Measurements from ENCODE around the gene PPIB. TPM values are rescaled to one million over a fixed set of nuclear protein-coding genes. Genes with fewer than 3 reads are reported as not detected.

PPIB gene
- total RNA-seq (100 to 1,000 TPM; 154 to 155 TPM), polyA plus RNA-seq (100 to 1,000 TPM; 431 to 581 (median 521) TPM), total RNA-seq (110 to 305 (median 173) reads per million in 6 experiments)

GRCh38 chr15:64162869-64163658 is at the start of gene PPIB:
Gene PPIB, minus strand, starts transcription at chr15:64163022. Its CDS starts 36 bp downstream, at chr15:64162986.
- peak within 1 kb of the TSS; percentile 83 to 99 (median 89) for H3K4me3 Mint-ChIP-seq
- H3K36me3 Mint-ChIP-seq, result peaks cover 6 to 28% (median 9%) of the 10 kb centered on the region in 3 donors
- ATAC-seq (peak; percentile 94 to 95), DNase-seq (peak; percentile 89 to 97 (median 94))
- no peaks in the 10 kb centered on the region for H3K9me3 Mint-ChIP-seq
- peak within 1 kb of the TSS; percentile 90 to 99 (median 94) for H3K27ac Mint-ChIP-seq
- H3K4me1 Mint-ChIP-seq, result peaks cover 21 to 49% (median 40%) of the 10 kb centered on the region in 4 donors
- POLR2A ChIA-PET, result interaction anchor here (0.5 to 3.8 kb wide), 19 partner anchors 9 to 1354 kb away, joined by 3 to 38 read pairs (median 4); partner anchors contain the start of genes CIAO2A, DPP8, SNX1 and SNX22
- H3K27me3 Mint-ChIP-seq, result no peaks in the 10 kb centered on the region

GRCh38 chr15:64211696-64212095 is 48.9 kb upstream of the PPIB start:
- Mint-ChIP-seq H3K27me3 (no peaks in the 10 kb centered on the region), H3K27ac (no peak overlapping the region), H3K36me3 (peaks cover 0 to 46% (median 16%) of the 10 kb centered on the region in 3 donors), H3K4me1 (peaks cover 0 to 2% (median 0%) of the 10 kb centered on the region in 4 donors), H3K4me3 (no peak overlapping the region), H3K9me3 (no peaks in the 10 kb centered on the region)
- no peak for ATAC-seq
- no peak for DNase-seq
- POLR2A ChIA-PET, result no interaction called here

- Mint-ChIP-seq H3K4me3 (no peak overlapping the region), H3K4me1 (peaks cover 0 to 2% (median 0%) of the 10 kb centered on the region in 4 donors), H3K9me3 (no peaks in the 10 kb centered on the region), H3K27ac (peak overlapping the region in 2 of 10 donors; percentile 15 to 55), H3K27me3 (no peaks in the 10 kb centered on the region), H3K36me3 (peaks cover 0 to 40% (median 14%) of the 10 kb centered on the region in 3 donors)
- DNase-seq (no peak), ATAC-seq (no peak)
- POLR2A ChIA-PET, result no interaction called here
Observed at GRCh38 chr15:64210371-64210770, 47.5 kb upstream of the PPIB start.

- Mint-ChIP-seq H3K27ac (peak overlapping the region in 1 of 10 donors; percentile 15), H3K9me3 (no peaks in the 10 kb centered on the region), H3K4me3 (no peak overlapping the region), H3K36me3 (peaks cover 0 to 43% (median 14%) of the 10 kb centered on the region in 3 donors), H3K4me1 (peaks cover 0 to 2% (median 0%) of the 10 kb centered on the region in 4 donors), H3K27me3 (no peaks in the 10 kb centered on the region)
- no peak for ATAC-seq
- peak in 2 of 10 donors; percentile 8 to 9 for DNase-seq
- POLR2A ChIA-PET, result no interaction called here
Observed at GRCh38 chr15:64209680-64210334, 47.0 kb upstream of the PPIB start.

- POLR2A ChIA-PET, result interaction anchor here (0.5 kb wide), 1 partner anchor 780 kb away, joined by 4 read pairs; no protein-coding TSS in a partner anchor
- Mint-ChIP-seq H3K27ac (peak overlapping the region in 1 of 10 donors; percentile 47), H3K9me3 (no peaks in the 10 kb centered on the region), H3K27me3 (no peaks in the 10 kb centered on the region), H3K4me1 (peaks cover 0 to 2% (median 0%) of the 10 kb centered on the region in 4 donors), H3K4me3 (no peak overlapping the region), H3K36me3 (peaks cover 0 to 61% (median 22%) of the 10 kb centered on the region in 3 donors)
- ATAC-seq (no peak), DNase-seq (no peak)
Observed at GRCh38 chr15:64205202-64205601, 42.4 kb upstream of the PPIB start.

GRCh38 chr15:64197425-64197824 is 34.6 kb upstream of the PPIB start:
- ATAC-seq (no peak), DNase-seq (no peak)
- Mint-ChIP-seq H3K4me3 (no peak overlapping the region), H3K9me3 (no peaks in the 10 kb centered on the region), H3K27ac (no peak overlapping the region), H3K36me3 (peaks cover 0 to 77% (median 16%) of the 10 kb centered on the region in 3 donors), H3K27me3 (no peaks in the 10 kb centered on the region), H3K4me1 (no peaks in the 10 kb centered on the region)
- POLR2A ChIA-PET, result interaction anchor here (0.6 kb wide), 2 partner anchors 27 to 1390 kb away, joined by 3 read pairs; no protein-coding TSS in a partner anchor

- ATAC-seq (no peak), DNase-seq (no peak)
- peaks cover 4 to 62% (median 12%) of the 10 kb centered on the region in 3 donors for H3K36me3 Mint-ChIP-seq
- H3K27me3 Mint-ChIP-seq, result no peaks in the 10 kb centered on the region
- POLR2A ChIA-PET, result interaction anchor here (0.7 kb wide), 1 partner anchor 172 kb away, joined by 4 read pairs; no protein-coding TSS in a partner anchor
- no peaks in the 10 kb centered on the region for H3K9me3 Mint-ChIP-seq
- H3K27ac Mint-ChIP-seq, result no peak overlapping the region
- no peaks in the 10 kb centered on the region for H3K4me1 Mint-ChIP-seq
- H3K4me3 Mint-ChIP-seq, result no peak overlapping the region
Observed at GRCh38 chr15:64193971-64194370, 31.1 kb upstream of the PPIB start.

- Mint-ChIP-seq H3K4me1 (no peaks in the 10 kb centered on the region), H3K36me3 (peaks cover 4 to 62% (median 14%) of the 10 kb centered on the region in 3 donors), H3K27ac (no peak overlapping the region), H3K27me3 (no peaks in the 10 kb centered on the region), H3K9me3 (no peaks in the 10 kb centered on the region), H3K4me3 (no peak overlapping the region)
- DNase-seq (no peak), ATAC-seq (no peak)
- POLR2A ChIA-PET, result no interaction called here
Observed at GRCh38 chr15:64191971-64192830, 29.4 kb upstream of the PPIB start.

- no peak overlapping the region for H3K4me3 Mint-ChIP-seq
- POLR2A ChIA-PET, result interaction anchor here (0.5 kb wide), 1 partner anchor 232 kb away, joined by 3 read pairs; no protein-coding TSS in a partner anchor
- no peaks in the 10 kb centered on the region for H3K9me3 Mint-ChIP-seq
- DNase-seq, result no peak
- peaks cover 10 to 49% (median 19%) of the 10 kb centered on the region in 3 donors for H3K36me3 Mint-ChIP-seq
- ATAC-seq, result no peak
- no peak overlapping the region for H3K27ac Mint-ChIP-seq
- no peaks in the 10 kb centered on the region for H3K4me1 Mint-ChIP-seq
- no peaks in the 10 kb centered on the region for H3K27me3 Mint-ChIP-seq
Observed at GRCh38 chr15:64187396-64188191, 24.8 kb upstream of the PPIB start.

GRCh38 chr15:64185146-64185911 is 22.5 kb upstream of the PPIB start:
- POLR2A ChIA-PET, result no interaction called here
- Mint-ChIP-seq H3K4me3 (no peak overlapping the region), H3K36me3 (peaks cover 10 to 62% (median 19%) of the 10 kb centered on the region in 3 donors), H3K27ac (no peak overlapping the region), H3K9me3 (no peaks in the 10 kb centered on the region), H3K4me1 (peaks cover 0 to 6% (median 0%) of the 10 kb centered on the region in 4 donors), H3K27me3 (no peaks in the 10 kb centered on the region)
- ATAC-seq (no peak), DNase-seq (no peak)

GRCh38 chr15:64182859-64183370 is 20.1 kb upstream of the PPIB start:
- Mint-ChIP-seq H3K4me3 (no peak overlapping the region), H3K27me3 (no peaks in the 10 kb centered on the region), H3K36me3 (peaks cover 7 to 57% (median 24%) of the 10 kb centered on the region in 3 donors), H3K27ac (no peak overlapping the region), H3K4me1 (peaks cover 0 to 11% (median under 1%) of the 10 kb centered on the region in 4 donors), H3K9me3 (no peaks in the 10 kb centered on the region)
- no peak for ATAC-seq
- no peak for DNase-seq
- POLR2A ChIA-PET, result no interaction called here

Measured in naive thymus-derived CD8-positive, alpha-beta T cell (primary cell).